Measurements from ENCODE around the gene BTD. TPM values are rescaled to one million over a fixed set of nuclear protein-coding genes. Genes with fewer than 3 reads are reported as not detected.

The BTD gene
- total RNA-seq, 1 experiment from 2014 or later = 34.6 TPM

DNA sequence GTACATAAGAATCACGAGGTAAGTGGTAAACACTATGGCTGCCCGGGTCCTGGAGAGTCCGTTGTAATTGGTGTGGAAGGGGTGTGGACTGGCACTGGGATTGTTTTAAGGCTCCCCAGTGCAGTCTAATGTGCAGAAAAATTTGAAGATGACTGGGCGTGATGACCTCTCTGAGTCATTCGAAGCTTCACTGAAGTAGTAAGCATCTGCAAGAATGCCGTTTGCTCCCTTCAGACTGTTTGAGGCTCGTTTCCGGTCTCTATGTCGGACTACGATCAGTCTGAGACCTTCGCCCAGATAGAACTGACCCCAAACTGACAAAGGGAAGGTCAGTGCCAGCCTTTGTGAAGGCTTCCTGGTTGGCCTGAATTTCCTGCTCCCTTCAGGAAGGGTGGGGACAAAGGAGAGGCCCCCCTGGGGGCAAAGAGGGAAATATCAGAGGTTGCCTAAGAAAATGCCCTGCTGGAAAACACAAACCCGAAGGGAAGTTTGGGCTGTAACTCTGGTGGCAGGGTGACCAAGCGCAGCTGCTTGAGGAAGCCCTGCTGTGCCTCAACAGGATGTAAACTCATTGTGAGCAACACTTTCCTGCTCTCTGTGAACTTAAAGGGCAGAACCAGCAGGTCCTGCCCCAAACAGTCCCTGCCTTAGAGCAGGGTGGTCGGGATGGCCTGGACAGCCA lies 34.6 kb downstream of the BTD start:
- DNase-seq (ENCODE audit: low read depth) = peak; percentile 94

DNA sequence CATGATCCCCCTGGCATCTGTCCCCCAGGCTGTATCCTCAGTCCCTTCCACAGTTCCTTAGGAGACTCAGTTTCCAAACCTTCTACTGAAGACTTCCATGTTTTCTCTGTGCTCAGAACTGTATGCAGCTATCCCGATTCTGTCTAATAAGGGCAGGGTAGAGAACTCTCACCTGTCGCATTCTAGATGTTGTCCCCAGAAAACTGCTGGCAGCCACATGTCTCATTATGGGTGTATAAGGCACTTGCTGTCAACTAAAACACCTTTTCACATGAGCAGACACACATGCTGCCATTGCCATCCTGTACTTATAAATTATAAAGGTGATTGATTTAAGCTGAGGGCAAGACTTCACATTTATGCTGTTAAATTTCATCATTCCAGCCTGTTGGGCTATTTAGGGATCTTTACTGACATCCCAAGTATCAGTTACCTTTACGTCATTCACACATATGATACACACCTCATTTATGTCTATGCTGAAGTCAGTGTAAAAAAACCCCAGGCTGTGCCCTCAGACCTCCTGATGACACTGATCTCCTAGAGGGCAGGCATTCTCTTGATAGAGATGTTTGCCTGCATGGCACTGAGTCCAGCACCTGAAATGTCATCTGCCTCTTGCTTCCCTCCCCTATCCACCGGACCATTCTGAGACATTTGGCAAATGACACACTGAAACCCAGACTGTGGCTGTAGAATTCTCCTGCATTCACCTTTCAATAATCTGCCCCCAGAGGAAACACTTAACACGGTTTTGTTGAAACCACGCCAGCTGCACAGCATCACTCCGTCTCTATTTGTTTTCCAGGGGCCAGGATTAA lies 35.8 kb downstream of the BTD start:
- DNase-seq (ENCODE audit: low read depth) = peak; percentile 21

- DNase-seq (ENCODE audit: low read depth) = peak; percentile 16
These were observed 36.8 kb downstream of the BTD start for GRCh38 chr3:15638193-15638890.

DNA sequence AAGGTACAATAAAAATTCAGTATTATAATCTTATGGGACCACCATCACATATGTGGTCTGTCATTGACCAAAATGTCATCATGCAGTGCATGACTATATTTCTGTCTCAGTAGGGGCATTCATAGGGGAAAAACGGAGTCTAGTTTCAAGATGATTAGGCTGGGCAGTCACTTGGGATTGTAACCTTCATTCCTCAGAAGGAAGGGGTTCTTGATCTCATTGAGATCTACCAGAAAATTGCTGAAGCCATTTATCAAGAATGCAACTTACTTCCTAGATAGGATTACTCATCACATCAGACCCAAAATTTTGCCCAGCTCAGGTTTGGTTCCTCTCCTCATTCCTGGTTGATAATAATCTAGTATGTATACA lies 37.3 kb downstream of the BTD start:
- peak; percentile 48 for DNase-seq (ENCODE audit: low read depth)

DNA sequence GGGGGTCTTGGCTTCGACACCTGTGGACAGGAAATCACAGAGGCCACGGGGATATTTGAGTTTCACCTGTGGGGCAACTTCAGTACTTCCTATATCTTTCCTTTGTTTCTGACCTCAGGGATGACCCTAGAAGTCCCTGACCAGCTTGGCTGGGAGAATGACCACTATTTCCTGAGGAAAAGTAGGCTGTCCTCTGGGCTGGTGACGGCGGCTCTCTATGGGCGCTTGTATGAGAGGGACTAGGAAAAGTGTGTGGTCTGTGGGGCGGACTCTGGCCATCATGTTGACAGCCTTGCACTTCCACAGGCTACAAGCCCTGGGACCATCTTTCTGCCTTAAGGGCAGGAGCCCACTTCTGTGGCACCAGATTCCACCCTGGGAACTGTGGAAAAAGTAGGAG lies 43.7 kb downstream of the BTD start:
- no peak for DNase-seq (ENCODE audit: low read depth)

GRCh38 chr3:15645740-15646501 lies 44.4 kb downstream of the BTD start:
- peak; percentile 97 for DNase-seq (ENCODE audit: low read depth)

- DNase-seq (ENCODE audit: low read depth) = peak; percentile 98
These were observed 45.4 kb downstream of the BTD start for GRCh38 chr3:15646851-15647511.

DNA sequence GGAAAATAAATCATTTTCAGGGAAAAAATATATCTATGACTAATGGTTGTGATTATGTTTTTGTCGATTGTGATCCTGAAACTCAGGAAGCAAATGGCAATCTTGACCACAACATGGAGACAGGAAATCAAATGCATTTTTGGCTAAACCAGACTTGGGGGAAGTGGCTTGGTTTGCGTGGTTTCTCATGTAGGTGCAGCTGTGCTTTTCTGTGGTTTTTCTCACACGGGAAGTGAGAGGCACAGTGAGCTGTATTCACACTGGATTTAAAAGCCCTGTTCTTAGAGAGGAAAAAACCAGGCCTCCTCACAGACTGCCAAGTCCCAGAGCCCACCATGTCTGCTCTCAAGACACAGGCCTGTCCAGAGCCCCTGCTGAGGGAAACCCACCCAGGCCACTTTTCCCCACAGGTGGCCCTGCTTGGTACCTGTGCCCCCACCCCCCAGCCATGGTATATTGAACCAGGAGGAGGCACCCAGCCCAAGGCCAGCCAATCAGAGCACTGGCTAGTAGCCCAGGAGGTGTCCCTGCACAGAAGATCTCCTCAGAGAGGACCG lies 46.1 kb downstream of the BTD start:
- DNase-seq (ENCODE audit: low read depth) = peak; percentile 95

GRCh38 chr3:15649341-15649740 lies 47.8 kb downstream of the BTD start:
- no peak for DNase-seq (ENCODE audit: low read depth)

- no peak for DNase-seq (ENCODE audit: low read depth)
These were observed 48.3 kb downstream of the BTD start for GRCh38 chr3:15649858-15650257.

DNA sequence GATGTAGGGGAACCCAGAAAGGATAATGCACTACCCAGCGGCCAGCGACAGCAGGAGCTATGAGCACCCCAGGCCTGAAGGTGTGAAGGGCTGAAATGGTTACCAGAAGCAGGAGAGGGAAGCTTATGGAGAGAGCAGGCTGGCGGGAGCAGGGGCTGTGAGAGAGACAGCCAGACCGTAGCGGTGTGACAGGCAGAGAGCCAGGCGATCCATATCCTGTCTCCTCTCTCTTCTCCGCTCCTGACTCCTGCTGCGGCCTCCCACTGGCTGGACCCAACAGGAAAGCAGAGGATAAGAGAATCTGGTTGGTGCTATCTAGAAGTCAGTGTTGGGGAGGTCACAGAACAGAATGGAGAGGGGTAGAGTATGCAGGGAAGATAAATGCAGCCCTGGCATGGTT lies 49.9 kb downstream of the BTD start:
- DNase-seq (ENCODE audit: low read depth) = no peak

- DNase-seq (ENCODE audit: low read depth) = no peak
These were observed 51.8 kb downstream of the BTD start for GRCh38 chr3:15653321-15653720.

- no peak for DNase-seq (ENCODE audit: low read depth)
These were observed 52.6 kb downstream of the BTD start for GRCh38 chr3:15654127-15654526.

GRCh38 chr3:15654891-15655290 lies 53.3 kb downstream of the BTD start:
- no peak for DNase-seq (ENCODE audit: low read depth)

- no peak for DNase-seq (ENCODE audit: low read depth)
These were observed 54.8 kb downstream of the BTD start for GRCh38 chr3:15656342-15656741.

DNA sequence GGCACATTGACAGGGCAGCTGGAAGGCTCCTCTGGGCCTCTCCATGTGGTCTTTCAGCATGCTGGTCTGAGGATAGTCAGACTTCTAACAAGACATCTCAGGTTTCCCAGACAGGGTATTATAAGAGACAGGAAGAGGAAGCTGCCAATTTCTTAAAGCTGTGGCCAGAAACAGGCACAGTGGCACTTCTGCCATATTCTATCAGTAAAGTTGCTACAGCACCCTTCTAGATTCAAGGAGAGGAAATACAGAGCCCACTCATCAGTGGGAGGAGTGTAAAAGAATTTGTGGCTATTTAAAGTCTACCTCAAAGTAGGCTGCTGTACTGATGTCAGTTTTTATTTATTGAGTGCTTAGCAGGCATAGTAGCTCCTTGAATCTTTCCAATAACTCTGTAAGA lies 55.5 kb downstream of the BTD start:
- no peak for DNase-seq (ENCODE audit: low read depth)

DNA sequence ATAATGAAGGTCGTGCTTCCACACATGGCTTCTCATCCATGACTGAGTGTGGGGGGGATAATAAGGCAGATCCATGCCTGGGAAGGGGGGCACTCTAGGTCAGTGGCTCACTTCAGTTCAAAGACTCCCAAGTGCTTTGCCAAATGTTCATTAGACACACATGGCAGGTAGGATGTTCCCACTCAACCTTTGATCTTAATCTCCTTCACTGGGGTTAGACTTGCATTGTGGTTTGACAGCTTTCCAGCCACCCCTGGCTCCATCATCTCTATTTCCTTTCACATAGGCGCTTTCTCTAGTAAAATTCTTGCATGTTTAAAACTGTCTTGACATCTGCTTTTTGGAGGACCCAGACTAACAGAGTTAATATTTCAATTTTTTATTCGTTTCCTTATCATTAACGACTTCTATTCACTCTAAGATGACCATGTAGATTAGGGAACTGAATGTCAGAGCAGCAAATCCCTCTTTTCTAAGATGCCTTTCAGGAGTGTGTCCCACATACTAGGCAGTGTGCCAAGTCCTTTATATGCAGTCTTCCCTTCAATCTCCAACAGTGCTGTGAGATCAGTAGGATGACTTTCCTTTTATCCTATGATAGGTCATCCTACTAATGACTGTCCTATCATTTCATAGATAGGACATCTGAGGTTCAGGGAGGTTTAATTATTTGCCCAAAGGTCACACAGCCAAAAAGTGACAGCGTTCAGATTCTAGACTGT lies 57.9 kb downstream of the BTD start:
- peak; percentile 60 for DNase-seq (ENCODE audit: low read depth)

DNA sequence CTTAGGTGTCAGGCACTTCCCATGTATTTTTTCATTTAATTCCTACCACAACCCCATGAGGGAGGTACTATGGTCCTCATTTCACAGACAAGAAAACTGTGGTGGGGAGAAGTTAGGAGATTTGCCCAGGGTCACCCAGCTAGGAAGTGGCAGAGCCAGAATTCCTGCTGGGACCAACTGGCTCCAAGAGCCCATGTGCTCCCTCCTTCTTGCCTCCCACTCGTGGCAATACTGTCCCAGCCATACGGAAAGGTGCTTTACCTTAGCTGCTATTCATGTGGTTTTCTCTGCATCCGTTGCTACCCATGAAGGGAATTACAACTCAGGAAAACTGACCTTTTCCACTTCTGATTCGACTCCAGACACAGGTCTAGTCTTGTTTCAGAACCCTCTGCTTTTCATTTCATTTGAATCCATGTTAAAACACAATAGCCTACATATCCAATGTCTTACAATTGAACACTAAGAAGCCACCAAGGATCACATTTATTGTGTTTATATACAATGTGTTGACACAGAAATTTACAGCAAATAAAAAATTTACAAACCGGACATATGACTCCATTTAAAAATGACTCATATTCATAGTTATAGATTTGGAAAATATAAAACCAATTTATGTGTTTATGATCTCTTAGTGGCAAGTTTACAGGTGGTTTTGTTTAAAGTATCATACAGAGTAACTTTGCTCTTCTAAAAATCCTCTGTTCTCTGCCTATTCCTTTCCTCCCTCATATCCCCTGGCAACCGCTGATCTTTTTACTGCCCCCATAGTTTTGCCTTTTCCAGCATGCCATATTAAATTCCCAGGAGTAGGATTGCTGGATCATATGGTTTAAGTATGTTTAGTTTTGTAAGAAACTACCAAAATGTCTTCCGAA lies 58.8 kb downstream of the BTD start:
- DNase-seq (ENCODE audit: low read depth) = no peak

- no peak for DNase-seq (ENCODE audit: low read depth)
These were observed 62.6 kb downstream of the BTD start for GRCh38 chr3:15664144-15664543.

All from M059J (cell line).